ENCODE data around the gene TUBGCP2. TPM values are rescaled to one million over a fixed set of nuclear protein-coding genes. Genes with fewer than 3 reads are reported as not detected.

Gene TUBGCP2
- total RNA-seq, 3 donors from 2014 or later (not counting 1 experiment from before 2014, with no cell fraction given) = 74.3 to 81.8 (median 78.7) TPM

DNA sequence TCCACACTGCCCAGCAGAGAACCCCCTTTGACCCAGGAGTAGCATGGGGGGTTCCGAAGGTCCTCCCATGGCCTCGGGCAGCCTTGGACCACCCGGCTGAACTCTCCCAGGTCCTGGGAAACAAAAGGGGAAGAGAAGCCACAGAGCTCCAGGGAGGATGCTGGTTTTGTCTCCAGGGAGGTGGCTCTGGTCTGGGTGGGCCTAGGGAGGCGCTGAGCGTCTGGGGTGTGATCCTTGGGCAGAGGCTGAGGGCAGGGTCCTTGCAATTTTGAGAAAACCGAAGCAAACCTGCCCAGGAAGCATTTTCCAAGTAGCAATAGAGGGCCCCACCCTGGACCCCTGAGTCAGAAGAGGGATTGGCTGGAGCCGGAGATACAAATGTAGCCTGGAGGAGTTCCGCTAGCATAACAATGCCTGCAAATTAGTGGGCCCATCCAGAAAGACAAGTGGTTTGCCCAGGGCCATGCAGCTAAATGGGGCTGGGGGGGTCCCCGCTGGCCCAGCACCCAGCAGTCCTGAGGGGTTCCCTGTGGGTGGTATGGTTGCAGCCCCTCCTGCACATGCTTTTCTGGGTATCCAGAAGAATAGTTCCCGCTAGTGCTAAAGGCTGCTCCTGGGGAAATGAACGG lies 76.6 kb downstream of the TUBGCP2 start:
- ATAC-seq (no peak), DNase-seq (no peak)
- Histone ChIP-seq H3K4me1 (ENCODE audit: control insufficient read depth, insufficient read depth, low read length) (peaks cover 27% of the 10 kb centered on the region), H3K27me3 (ENCODE audit: control insufficient read depth, insufficient read depth, low read length) (peaks cover 32% of the 10 kb centered on the region), H3K36me3 (ENCODE audit: control insufficient read depth, insufficient read depth, low read length) (no peaks in the 10 kb centered on the region), H3K9me3 (ENCODE audit: control insufficient read depth, insufficient read depth, low read length) (no peaks in the 10 kb centered on the region), H3K4me3 (ENCODE audit: low read length) (no peak overlapping the region), H3K27ac (ENCODE audit: low read length) (no peak overlapping the region)
- Mint-ChIP-seq H3K4me3 (no peak overlapping the region), H3K4me1 (peaks cover 0 to 22% of the 10 kb centered on the region in 2 donors), H3K9me3 (no peaks in the 10 kb centered on the region), H3K27me3 (ENCODE audit: low read depth in 2 of 2) (peaks cover 37 to 38% of the 10 kb centered on the region in 2 donors), H3K27ac (no peak overlapping the region), H3K36me3 (no peaks in the 10 kb centered on the region)
- intact Hi-C loops (cut with micrococcal nuclease) = no loop called here
- TF ChIP-seq, protein P1, sequence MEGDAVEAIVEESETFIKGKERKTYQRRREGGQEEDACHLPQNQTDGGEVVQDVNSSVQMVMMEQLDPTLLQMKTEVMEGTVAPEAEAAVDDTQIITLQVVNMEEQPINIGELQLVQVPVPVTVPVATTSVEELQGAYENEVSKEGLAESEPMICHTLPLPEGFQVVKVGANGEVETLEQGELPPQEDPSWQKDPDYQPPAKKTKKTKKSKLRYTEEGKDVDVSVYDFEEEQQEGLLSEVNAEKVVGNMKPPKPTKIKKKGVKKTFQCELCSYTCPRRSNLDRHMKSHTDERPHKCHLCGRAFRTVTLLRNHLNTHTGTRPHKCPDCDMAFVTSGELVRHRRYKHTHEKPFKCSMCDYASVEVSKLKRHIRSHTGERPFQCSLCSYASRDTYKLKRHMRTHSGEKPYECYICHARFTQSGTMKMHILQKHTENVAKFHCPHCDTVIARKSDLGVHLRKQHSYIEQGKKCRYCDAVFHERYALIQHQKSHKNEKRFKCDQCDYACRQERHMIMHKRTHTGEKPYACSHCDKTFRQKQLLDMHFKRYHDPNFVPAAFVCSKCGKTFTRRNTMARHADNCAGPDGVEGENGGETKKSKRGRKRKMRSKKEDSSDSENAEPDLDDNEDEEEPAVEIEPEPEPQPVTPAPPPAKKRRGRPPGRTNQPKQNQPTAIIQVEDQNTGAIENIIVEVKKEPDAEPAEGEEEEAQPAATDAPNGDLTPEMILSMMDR (IDR thresholded peaks at IDR 0.05) = no peak
- WGBS (ENCODE audit: insufficient coverage) = 72% methylated on average over 11 of the region's 11 CpGs

DNA sequence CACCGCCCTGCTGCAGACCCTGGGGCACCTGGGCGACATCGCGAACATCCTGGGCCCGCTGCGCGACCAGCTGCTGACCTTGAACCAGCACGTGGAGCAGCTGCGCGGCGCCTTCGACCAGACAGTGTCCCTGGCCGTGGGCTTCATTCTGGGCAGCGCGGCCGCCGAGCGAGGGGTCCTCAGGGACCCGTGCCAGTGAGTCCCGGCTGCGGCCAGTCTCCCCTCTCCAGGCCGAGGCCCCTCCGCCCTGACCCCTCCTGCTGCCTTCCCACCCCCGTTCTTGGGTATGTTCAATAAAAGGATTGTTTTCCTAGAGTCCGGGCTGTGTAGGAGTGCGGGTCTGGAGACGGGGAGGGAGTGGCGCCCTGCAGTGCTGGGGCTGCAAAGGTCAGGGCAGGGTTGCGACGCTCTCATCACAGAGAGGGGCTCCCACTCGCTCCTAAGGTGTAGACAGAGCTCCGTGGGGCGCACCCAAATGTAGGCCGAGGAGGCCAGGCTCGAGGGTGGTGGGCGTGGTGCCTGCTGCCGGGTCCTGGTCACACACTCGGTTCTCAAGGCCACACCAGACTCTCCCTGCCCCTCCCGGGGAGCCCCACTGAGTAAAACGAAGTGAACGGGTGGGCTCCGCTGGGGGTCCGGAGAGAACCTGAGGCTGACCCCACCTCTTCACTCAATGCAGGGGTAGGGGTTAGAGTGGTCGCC lies 77.3 kb downstream of the TUBGCP2 start:
- no peak overlapping the region for H3K4me3 ChIP-seq (ENCODE audit: low read length)
- H3K27me3 ChIP-seq (ENCODE audit: control insufficient read depth, insufficient read depth, low read length) = peaks cover 33% of the 10 kb centered on the region

DNA sequence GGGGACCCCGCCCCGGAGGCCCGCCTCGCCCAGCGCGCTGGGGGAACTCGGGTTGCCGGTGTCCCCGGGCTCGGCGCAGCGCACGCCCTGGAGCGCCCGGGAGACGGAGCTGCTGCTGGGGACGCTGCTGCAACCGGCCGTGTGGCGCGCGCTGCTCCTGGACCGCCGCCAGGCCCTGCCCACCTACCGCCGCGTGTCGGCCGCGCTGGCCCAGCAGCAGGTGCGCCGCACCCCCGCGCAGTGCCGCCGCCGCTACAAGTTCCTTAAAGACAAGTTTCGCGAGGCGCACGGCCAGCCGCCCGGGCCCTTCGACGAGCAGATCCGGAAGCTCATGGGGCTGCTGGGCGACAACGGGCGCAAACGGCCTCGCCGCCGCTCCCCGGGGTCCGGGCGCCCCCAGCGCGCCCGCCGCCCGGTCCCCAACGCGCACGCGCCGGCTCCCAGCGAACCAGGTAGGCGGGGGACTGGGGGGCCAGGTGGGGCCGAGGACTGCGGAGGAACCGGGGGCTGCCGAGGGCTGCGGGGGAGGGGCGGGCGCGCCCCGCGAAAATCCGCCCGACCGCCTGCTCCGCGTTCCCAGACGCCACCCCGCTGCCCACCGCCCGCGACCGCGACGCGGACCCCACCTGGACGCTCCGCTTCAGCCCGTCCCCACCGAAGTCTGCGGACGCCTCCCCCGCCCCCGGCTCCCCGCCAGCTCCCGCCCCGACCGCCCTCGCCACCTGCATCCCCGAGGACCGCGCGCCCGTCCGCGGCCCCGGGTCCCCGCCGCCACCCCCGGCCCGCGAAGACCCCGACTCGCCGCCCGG lies 78.1 kb downstream of the TUBGCP2 start:
- H3K4me1 Mint-ChIP-seq = peaks cover 0 to 16% of the 10 kb centered on the region in 2 donors
- ATAC-seq (peak in 2 of 3 donors; percentile 36 to 43), DNase-seq (peak in 1 of 2 donors; percentile 34)
- H3K9me3 Mint-ChIP-seq = no peaks in the 10 kb centered on the region
- Histone ChIP-seq H3K4me1 (ENCODE audit: control insufficient read depth, insufficient read depth, low read length) (peaks cover 13% of the 10 kb centered on the region), H3K9me3 (ENCODE audit: control insufficient read depth, insufficient read depth, low read length) (no peaks in the 10 kb centered on the region), H3K36me3 (ENCODE audit: control insufficient read depth, insufficient read depth, low read length) (no peaks in the 10 kb centered on the region), H3K27ac (ENCODE audit: low read length) (no peak overlapping the region), H3K27me3 (ENCODE audit: control insufficient read depth, insufficient read depth, low read length) (peaks cover 26% of the 10 kb centered on the region), H3K4me3 (ENCODE audit: low read length) (no peak overlapping the region)
- 3% methylated on average over 122 of the region's 122 CpGs for WGBS (ENCODE audit: insufficient coverage)
- no peak overlapping the region for H3K27ac Mint-ChIP-seq
- no peaks in the 10 kb centered on the region for H3K36me3 Mint-ChIP-seq
- H3K4me3 Mint-ChIP-seq = peak overlapping the region; percentile 53
- intact Hi-C loops (cut with micrococcal nuclease) = no loop called here
- TF ChIP-seq, protein P1 (IDR thresholded peaks at IDR 0.05) = no peak
- H3K27me3 Mint-ChIP-seq (ENCODE audit: low read depth in 2 of 2) = peaks cover 43 to 50% of the 10 kb centered on the region in 2 donors

More for the DNA sequence above, 77.3 kb downstream of the TUBGCP2 start:
- H3K9me3 ChIP-seq (ENCODE audit: control insufficient read depth, insufficient read depth, low read length) = no peaks in the 10 kb centered on the region
- no peak overlapping the region for H3K4me3 Mint-ChIP-seq
- H3K4me1 Mint-ChIP-seq = peaks cover 0 to 22% of the 10 kb centered on the region in 2 donors
- H3K36me3 Mint-ChIP-seq = no peaks in the 10 kb centered on the region
- no peak overlapping the region for H3K27ac Mint-ChIP-seq
- no peaks in the 10 kb centered on the region for H3K36me3 ChIP-seq (ENCODE audit: control insufficient read depth, insufficient read depth, low read length)
- H3K4me1 ChIP-seq (ENCODE audit: control insufficient read depth, insufficient read depth, low read length) = peaks cover 21% of the 10 kb centered on the region
- no peak for DNase-seq
- H3K27ac ChIP-seq (ENCODE audit: low read length) = no peak overlapping the region
- H3K27me3 Mint-ChIP-seq (ENCODE audit: low read depth in 2 of 2) = peaks cover 42 to 45% of the 10 kb centered on the region in 2 donors
- no peak for ATAC-seq
- H3K9me3 Mint-ChIP-seq = no peaks in the 10 kb centered on the region
- intact Hi-C loops (cut with micrococcal nuclease) = no loop called here
- TF ChIP-seq, protein P1 (IDR thresholded peaks at IDR 0.05) = no peak
- 34% methylated on average over 39 of the region's 44 CpGs for WGBS (ENCODE audit: insufficient coverage)
